Fibroblast of the aortic adventitia (primary cell): ENCODE data around the gene MLX. TPM values are rescaled to one million over a fixed set of nuclear protein-coding genes. Genes with fewer than 3 reads are reported as not detected.

Source experiments
- DNase-seq: peaks from one replicate; pipeline ENCODE4 v3.0.0-alpha.2; 2010; ENCODE audit warnings: low read depth
- H3K4me3 ChIP-seq: 2 replicates; pipeline ENCODE4 v1.5.1; 2011; ENCODE audit warnings: low read depth, mild to moderate bottlenecking, control low read depth, low read length, moderate library complexity
- CTCF ChIP-seq: IDR thresholded peaks from 2 replicates; pipeline ENCODE4 v1.5.1; 2011; ENCODE audit warnings: mild to moderate bottlenecking, low read length, control low read depth, inconsistent platforms; ENCODE audit not compliant: insufficient read depth
- total RNA-seq: library from RNA; depleted of rRNA; stranded (reverse); fragments of >200 nt; gene quantifications from 2 replicates; pipeline ENCODE4 v1.2.3, GENCODE V29; 2012; ENCODE audit warnings: low replicate concordance

The MLX gene
- total RNA-seq, 1 donor = 41.8 TPM

- DNase-seq = no peak
- no peak overlapping the region for H3K4me3 ChIP-seq
- no peak for TF ChIP-seq CTCF
These were observed 24.5 kb downstream of the MLX start for GRCh38 chr17:42591411-42591810.

GRCh38 chr17:42596386-42596785 lies 29.5 kb downstream of the MLX start:
- no peak overlapping the region for H3K4me3 ChIP-seq
- DNase-seq = no peak
- no peak for TF ChIP-seq CTCF

- no peak for TF ChIP-seq CTCF
- DNase-seq = no peak
- no peak overlapping the region for H3K4me3 ChIP-seq
These were observed 32.0 kb downstream of the MLX start for GRCh38 chr17:42598905-42599304.

- TF ChIP-seq CTCF = no peak
- H3K4me3 ChIP-seq = no peak overlapping the region
- no peak for DNase-seq
These were observed 36.4 kb downstream of the MLX start for GRCh38 chr17:42603318-42603717.

GRCh38 chr17:42607769-42608168 lies 40.9 kb downstream of the MLX start:
- TF ChIP-seq CTCF = no peak
- H3K4me3 ChIP-seq = peak overlapping the region; percentile 98

GRCh38 chr17:42608305-42609181 lies 41.6 kb downstream of the MLX start:
- no peak for TF ChIP-seq CTCF
- no peak for DNase-seq
- H3K4me3 ChIP-seq = peak overlapping the region; percentile 98

More at GRCh38 chr17:42607769-42608168, 40.9 kb downstream of the MLX start:
- DNase-seq = no peak
